ENCODE measurements around the gene PACS2.

Gene PACS2

DNA sequence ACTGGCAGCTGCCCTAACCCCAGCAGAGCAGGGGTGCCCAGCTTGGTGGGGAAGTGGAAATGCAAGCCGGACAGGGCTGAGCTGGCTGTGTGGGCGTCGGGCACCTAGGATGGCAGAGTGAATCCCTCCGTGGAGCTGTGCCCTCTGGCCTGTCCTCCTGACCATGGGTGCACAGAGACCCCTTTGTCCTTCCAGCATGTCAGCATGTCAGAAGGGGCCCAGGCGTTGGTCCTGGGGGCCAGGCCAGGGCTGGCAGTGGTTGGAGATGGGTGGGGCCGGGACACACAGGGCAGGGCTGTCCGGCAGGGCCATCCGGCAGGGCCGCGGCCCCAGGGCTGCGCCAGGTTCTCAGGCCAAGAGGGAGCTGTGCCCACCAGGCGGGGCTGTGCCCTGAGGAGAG is 75.0 kb downstream of the PACS2 start:
- no peak for DNase-seq

DNA sequence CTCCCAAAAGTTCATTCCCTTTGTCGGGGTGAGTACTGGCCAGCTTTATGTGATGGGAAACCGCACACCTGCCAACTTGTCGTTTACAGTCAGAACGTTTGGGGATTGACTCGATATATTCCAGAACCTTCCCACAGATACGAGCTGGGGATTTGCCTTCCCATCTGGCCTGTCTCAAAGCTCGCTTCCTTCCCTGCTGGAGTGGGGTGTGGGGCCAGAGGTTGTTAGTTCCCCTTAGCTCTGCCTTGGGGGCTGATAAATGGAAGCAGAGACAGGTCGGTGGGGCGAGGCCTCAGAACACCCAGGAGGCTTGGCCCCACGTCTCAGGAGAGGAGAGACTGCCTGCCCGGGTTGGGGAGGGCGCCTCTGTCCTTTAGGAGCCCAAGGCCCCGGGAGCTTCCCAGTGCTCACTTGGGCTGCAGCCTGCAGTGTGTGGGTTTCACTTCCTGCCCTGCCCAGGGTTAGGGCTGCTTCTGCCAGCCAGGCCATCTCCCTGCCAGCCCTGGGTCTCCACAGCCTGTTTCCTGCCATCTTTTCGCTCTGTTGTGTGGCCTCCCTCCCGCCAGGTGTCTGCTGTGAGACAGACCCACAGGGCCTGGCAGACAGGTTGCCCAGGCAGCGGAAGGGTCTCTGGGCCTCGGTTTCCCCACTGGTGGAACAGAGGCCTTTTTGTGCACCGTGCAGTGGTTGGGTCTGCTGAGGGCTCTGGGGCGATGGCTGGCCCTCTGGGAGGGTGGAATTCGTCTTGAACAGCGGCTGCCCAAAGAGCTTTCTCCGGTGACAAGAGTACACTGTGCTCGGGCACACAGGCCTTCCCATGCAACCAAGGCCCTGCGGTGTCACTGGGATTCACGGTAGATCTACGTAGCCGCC is 75.7 kb downstream of the PACS2 start:
- DNase-seq = no peak

DNA sequence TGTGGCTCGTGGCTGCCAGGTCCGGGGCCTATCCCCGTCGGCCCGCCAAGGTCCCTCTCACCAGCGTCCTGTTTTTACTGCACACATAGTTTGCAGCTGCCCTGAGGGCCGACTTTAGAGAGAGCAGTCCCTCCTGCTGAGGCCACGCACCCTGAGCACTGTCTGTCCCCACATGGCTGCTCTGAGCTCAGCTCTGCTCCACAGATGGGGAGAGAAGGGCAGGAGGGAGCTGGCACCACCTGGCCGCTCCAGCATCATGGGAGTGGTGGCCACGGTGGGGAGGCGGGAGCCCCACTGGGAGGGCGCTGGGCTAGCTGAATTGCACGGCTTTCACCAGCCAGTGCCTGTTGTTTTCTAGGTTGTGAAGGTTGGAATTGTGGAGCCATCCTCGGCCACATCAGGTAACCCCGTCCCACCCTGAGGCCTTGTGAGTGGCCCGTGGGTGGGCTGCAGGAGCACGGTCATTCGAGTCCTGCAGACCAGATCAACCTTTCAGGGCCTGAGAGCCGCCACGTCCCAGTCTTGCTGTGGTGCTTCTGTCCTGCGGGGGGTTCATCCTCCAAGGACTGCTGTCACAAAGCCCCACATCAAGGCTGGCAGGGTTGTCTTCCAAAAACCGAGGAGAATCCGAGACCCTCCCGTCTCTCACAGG is 76.4 kb downstream of the PACS2 start:
- no peak for DNase-seq

DNA sequence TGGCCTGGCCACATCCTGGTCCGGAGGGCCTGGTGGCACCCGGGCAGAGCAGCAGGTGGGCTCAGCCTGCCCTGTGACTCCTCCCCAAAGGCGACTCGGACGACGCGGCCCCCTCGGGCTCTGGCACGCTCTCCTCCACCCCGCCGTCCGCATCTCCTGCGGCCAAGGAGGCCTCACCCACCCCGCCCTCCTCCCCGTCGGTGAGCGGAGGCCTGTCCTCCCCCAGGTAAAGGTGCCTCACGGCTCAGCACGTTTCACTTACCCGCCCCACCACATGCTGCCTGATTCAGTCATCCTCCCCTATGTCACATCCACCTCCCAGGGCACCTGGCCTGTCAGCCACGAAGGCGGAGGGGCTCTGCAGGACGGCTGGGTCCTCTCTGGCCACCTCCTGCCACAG is 77.0 kb downstream of the PACS2 start:
- no peak for DNase-seq

DNA sequence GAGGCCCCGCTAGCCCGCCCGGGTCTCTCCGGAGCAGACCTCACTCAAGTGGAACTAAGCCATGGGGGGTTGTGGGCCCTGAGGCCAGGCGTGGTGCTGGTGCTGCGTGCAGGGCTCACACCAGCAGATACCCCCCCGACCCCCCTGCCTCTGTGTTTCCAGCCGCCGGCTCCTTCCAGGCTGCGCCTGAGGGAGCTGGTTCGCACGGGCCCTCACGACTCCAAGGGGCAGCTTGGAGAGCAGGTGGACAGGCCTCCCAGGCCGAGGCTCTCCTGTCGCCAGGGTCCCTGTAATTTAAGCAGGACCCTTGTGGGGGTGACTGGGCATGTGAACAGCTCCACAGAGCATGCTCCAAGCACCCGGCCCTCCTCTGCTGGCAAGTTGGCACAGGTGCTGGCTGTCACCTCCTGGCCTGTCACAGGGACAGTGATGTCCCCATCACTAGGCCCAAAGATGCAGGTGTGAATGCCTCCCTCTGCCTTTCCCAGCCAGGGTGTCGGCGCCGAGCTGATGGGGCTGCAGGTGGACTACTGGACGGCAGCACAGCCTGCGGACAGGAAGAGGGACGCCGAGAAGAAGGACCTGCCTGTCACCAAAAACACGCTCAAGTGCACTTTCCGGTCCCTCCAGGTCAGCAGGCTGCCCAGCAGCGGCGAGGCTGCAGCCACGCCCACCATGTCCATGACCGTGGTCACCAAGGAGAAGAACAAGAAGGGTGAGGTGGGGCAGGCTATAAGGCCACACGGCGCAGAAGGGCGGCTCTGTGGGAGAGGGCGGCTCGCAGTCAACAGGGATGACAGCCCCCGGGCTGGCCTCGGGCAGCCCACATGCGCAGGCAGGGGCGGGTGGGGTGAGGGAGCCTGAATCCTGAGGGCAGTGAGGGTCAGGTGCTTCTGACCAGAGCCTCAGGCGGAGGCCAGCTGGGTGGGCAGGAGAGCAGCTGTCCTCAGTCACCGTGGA is 77.9 kb downstream of the PACS2 start:
- no peak for DNase-seq

DNA sequence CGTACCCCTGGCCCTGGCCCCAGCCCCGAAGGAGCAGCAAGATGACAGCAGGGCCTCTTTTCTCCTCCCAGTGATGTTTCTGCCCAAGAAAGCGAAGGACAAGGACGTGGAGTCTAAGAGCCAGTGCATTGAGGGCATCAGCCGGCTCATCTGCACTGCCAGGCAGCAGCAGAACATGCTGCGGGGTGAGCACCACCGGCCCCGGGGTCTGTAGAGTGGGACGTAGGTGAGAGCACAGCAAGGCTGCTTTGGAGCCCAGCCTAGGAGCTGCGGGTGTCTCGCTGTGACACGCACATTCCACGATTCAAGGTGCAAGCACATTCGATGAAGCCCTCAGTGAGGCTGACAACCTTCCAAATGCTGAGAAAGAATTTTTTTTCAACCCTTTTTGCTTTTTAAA is 78.6 kb downstream of the PACS2 start:
- no peak for DNase-seq

DNA sequence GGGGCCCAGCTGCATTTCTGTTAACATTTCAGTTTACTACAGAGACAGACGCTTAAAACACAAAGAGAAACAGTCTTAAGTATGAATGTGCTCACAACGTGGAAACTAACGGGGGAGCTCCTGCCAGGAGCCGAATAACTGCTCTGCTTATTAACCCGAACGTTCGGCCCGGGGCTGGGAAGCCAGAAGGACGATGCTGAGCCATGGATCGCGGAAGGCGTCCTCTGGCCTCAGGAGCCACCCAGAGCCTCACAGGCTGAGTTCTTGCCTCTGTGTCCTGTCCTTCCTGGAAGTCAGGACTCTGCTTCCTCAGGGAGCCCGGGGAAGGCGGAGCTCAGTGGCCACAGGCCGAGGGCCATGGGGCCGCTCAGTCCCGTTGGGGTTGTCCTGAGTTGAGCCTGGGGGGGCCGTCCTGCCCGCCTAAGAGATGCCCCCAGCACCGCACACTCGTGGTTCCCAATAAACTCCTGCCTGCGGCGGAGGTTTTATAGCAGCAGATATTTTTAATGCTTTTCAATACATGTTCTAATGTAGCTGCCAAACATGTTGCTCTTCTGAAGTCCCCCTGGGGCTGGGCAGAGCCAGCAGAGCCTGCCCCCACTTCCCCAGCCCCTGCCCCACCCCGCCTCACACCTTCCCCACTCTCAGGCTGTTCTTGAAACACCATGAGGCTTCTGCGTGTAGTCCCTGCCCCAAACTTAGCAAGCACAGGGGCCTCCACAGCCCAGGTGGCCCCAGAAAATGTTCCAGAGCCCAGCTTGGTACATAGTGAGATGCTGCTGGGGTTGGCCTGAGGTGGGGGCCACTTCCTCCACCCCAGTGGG is 80.4 kb downstream of the PACS2 start:
- DNase-seq = no peak

DNA sequence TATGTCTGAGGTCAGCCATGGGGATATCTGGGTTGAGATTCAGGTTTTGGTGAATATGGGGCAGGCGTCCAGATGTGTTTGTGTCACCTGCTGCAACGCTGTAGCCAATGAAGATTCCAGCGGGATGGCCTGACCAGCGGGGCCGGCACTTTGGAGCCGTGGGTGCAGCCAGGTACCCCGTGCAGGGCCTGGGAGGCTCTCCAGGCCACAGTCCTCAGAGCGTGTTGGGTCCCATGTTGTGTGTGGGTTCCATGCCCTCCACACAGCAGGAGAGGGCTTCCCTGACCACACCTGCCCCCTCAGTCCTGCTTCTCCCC is 80.9 kb downstream of the PACS2 start:
- no peak for DNase-seq

DNA sequence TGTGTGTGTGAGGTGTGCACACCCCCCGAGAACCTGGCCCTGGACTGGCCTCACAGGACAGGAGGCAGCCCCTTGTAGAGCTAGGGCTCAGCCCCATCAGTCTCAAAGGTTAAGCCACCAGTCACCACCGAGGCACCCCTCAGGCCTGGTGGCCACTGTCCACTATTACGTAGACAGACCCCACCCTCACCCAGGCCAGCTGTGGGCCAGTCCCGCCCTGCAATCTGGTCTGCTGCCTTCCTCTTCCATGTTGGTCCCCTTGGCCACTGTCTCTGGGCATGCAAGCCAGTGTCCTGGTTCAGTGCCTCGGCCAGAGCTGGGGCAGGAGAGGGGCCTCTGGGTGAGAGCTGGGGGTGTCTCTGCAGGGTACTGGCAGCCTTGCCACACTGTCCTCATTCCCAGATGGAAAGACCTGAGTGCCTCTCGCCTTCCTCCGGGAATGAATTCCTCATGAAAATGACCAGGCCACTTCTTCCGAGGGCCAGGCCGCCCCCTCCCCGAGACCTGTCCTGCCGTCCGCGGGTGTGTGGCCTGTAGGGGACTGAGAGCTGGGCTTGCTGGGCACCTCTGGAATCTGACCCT is 82.9 kb downstream of the PACS2 start:
- DNase-seq = no peak

DNA sequence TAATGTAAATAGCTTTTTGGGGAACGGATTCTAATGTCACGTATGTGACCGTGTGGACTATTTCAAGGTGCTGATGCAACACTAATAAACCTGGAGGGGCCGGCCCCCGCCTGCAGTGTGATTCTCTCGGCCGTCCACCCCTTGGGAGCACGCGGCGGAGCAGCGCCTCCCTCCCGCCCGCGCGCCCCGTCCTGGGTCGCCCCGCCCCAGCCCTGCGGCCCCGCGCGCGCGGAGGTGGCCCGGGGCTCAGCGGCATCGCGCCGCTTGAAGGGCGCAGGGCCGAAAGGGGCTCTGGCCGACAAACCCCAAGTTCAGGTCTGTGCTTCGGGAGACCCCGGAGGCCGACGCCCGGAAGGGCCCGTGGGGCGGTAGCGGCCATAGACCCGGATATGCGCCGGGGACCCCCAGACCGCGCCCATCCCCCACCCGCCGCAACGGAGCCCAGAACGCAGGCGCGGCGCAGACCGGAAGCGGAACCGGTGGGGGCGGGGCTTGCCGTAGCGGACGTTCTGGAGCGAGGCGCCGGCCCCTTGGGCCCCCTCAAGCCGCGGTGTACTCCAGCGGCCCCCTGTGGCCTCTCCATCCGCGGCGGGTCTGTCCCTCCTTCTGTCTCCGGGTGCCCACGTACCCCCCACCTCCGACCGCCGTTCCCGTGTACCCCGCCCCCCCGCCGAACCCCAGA is 83.6 kb downstream of the PACS2 start, which contains the start of gene TEX22:
TEX22 (plus strand) TSS at position 495 of the 682 bp plus-strand sequence. CDS start 803 bp downstream, outside the sequence.
- DNase-seq = peak; percentile 94

DNA sequence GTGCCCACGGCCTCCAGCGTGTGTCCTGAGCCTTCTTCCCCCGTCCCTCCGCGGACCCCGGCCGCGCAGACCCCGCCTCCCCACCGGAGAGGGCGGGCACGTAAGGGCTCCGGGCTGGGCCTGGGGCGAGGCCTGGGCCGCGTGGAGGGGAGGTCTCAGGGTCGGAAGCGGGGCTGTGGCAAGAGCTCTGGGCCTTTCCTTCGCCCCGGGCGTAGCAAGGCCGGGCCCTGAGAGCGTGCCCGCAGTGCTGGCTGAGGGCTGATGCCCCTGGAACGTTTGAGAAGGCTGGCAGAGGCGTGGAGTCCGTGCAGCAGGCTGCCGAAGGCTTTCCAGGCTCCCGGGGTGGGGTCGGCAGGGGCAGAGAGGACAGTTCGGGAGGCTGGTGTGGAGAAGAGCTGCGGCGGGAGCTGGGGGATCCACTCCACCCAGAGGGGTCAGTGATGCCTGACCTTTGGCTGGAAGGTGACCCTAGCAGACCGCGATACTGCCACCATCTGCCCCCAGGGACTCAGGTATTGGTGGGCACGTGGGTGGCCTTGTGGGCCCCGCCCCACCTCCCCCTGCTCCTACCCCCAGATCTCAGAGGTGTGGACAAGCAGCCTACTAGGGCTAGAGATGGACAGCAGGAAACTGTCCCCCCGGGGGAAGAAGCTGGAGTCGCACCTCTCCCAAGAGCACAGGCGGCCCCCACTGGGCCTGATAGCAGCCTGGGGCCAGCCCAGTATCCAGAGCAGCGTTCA is 84.3 kb downstream of the PACS2 start:
- DNase-seq = no peak

DNA sequence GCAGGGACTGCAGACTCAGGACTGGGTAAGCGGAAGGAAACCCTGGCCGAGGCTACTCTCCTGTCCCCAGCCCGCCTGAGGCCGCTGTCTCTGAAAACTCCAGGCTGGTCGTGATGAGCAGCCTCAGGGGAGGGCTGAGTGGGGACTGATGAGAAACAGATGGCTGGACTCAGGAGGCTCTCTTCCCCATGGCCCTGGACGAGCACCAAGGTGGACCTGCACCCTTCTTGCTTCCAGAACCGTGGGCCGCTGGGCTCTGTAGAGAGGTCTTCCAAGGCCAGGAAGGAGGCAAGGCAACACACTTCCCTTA is 84.9 kb downstream of the PACS2 start:
- no peak for DNase-seq

DNA sequence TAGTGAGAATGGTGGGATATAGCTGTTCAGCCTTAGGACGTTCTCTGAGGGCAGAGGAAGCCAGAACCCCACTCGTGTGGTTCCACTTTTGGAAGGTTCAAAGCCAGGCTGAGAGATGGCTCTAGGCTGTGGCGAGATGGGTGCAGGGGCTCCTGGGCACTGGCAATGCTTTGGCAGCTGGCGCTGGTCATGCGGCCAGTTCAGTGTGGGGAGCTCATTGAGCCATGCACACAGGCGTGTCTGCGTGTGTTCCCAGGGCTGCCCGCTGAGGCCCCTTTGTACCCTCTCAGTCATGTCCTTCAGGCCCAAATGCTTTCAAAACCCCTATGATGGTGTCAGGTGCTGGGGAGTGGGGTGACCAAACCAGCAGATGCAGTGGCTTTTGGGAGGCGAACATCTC is 85.5 kb downstream of the PACS2 start:
- DNase-seq = no peak

DNA sequence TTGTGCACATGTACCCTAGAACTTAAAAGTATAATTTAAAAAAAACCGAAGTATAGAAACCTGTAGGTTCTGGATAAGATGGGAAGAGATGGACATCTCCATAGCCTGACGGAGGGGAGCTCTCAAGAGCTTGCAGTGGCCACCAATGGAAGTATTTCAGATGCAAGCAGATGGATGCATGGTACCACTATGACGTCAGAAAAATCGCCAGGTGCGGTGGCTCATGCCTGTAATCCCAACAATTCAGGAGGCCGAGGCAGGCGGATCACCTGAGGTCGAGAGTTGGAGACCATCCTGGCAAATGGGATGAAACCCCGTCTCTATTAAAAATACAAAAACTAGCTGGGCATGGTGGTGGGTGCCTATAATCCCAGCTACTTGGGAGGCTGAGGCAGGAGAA is 87.2 kb downstream of the PACS2 start:
- DNase-seq = no peak

DNA sequence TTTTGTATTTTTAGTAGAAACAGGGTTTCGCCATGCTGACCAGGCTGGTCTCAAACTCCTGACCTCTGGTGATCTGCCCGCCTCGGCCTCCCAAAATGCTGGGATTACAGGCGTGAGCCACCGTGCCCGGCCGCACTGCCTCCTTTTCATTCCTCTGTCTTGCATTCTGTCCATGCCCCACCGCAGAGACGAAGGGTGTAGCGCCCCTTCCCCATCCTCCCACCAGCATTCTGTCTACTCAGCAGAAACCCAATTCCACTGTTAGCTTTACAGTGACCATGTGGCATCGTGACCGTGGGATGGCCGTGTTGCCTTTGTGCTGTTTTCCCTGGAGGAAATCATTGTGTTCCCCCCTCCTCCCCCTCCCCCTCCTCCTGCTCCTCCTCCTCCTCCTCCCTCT is 94.0 kb downstream of the PACS2 start:
- no peak for DNase-seq

DNA sequence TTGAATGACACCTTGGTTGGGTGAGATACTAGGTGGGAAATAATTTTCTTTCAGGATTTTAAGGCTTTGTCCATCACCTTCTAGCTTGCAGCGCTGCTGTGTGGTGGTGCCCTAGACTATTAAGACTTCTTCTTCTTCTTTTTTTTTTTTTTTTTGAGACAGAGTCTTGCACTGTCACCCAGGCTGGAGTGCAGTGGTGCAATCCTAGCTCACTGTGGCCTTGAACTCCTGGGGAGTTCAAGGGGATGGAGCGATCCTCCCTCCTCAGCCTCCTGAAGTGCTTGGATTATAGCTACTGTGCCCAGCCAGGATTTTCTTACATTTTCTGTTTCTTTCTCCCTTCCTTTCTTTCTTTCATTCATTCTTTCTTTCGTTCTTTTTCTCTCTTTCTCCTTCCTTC is 94.8 kb downstream of the PACS2 start:
- DNase-seq = no peak

DNA sequence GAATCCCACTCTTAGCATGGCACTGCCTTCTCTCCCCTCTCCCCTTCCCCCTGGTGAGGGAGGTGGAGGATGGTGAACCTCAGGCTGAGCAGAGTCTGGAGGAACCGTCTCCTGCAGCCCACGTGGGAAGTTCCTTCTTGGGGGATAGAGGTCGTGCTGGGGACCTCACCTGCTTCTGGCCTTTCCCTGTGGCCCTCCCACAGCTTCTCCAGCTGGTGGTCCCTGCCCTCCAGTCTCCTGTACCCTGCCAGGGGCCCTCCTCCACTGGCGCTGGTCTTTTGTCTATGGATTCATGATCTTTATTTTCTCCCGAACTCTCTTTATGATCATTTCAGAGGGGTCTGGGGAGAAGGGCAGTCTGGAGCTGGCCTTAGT is 96.1 kb downstream of the PACS2 start:
- DNase-seq = no peak

DNA sequence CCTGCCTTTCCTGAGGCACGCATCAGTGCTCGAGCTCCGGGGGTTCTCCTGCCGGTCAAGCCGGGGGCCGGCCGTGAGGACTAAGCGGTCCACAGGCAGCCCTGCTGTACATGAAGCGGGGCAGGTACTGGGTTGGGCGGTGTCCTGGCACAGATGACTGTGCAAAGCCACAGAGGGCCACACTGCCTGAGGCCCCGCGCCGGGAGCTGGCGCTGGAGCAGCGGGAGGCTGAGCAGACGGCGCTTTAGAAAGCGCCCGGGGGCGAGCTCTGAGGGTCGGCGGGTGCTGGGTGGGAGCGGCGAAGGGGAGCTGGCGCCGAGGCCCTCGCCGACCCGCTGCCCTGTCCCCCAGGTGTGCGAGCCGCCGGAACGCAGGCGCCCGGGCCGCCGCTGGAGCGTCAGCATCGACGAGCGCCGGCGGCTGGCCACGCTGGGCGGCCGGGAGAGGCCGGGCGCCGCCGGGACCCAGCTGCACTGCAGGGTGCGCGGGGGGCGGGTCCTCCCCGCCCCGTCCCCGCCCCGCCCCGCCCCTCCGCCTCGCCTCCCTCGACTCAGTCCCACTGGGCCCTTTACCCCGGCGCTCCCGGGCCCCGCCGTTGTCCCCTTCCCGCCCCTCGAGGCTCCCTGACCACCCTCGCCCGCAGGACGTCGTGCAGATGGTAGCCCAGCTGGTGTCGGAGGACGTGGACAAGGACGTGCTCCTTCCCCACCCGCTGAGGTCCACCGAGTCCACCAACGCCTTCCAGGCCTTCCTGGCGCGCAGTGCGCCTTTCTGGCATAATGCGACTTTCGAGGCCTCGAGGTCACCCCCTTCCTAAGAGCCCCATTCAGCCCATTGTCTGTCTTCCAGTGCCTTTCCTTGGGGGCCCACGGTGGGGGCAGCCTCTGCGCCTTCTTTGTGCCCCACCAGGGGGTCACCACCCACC is 96.7 kb downstream of the PACS2 start:
- peak; percentile 37 for DNase-seq

DNA sequence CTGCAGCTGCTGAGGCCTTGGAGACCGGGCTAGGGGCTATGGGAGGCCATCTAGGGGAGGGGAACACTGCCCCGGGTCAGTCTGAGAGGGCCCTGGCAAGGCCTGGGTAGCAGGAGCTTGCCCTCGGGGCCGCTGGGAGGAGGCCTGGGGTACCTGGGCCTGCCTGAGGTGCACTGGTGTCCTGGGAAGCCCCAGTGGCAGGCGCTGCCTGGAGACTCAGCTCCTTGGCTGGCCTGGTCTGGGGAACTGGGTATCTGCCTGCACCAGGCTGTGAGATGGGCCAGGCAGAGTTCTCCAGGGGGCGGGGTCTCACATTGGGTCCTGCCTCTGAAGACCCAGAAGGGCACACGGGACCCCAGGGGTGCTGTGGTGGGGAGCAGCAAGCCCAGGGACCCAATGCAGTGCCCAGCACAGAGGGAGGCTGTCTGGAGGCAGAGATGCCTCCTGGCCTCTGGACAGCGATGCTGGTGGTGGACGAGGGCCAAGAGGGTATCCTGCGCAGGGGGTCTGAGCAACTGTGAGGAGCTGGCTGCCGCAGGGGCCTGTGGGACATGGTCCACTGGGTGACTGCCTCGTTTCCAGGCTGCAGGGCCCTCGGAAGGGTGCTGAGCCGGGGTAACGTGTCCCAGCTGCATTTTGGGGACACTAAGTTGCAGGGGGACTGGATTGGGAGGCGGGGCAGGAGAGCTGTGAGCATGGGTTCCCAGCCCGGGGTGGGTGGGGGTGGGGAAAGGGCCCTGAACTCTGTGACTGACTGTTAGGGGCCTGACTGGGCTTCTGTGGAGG is 97.6 kb downstream of the PACS2 start:
- DNase-seq = no peak

All from DMS79 treated with DMSO at 0.1 percent for 48 hours (cell line).